Measurements from ENCODE around the gene PF4V1.

PF4V1 gene, protein sequence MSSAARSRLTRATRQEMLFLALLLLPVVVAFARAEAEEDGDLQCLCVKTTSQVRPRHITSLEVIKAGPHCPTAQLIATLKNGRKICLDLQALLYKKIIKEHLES

DNA sequence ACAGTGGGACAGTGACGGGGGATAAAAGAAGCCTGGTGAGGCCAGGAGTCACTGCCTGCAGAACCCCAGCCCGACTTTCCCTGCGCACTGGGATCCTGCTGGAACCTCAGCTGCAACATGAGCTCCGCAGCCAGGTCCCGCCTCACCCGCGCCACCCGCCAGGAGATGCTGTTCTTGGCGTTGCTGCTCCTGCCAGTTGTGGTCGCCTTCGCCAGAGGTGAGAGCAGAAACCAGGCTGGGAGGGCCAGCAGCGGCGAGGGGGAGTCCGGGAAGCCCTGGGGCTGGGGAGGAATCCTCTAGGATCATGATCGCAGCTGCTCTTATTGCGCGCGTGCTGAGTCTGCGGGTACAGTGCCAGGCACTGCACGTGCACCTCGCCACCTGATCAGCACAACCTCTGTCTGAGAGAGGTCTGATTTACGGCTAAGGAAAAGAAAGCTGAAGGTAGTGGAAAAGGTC lies at the start of gene PF4V1:
Gene PF4V1 (plus strand): TSS at position 51 of the 459 bp plus-strand sequence. CDS start 67 bp downstream, at position 118.
- no peak within 1 kb of the TSS for H3K4me3 ChIP-seq (ENCODE audit: low read depth, low read length)
- TF ChIP-seq, protein P1, sequence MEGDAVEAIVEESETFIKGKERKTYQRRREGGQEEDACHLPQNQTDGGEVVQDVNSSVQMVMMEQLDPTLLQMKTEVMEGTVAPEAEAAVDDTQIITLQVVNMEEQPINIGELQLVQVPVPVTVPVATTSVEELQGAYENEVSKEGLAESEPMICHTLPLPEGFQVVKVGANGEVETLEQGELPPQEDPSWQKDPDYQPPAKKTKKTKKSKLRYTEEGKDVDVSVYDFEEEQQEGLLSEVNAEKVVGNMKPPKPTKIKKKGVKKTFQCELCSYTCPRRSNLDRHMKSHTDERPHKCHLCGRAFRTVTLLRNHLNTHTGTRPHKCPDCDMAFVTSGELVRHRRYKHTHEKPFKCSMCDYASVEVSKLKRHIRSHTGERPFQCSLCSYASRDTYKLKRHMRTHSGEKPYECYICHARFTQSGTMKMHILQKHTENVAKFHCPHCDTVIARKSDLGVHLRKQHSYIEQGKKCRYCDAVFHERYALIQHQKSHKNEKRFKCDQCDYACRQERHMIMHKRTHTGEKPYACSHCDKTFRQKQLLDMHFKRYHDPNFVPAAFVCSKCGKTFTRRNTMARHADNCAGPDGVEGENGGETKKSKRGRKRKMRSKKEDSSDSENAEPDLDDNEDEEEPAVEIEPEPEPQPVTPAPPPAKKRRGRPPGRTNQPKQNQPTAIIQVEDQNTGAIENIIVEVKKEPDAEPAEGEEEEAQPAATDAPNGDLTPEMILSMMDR (IDR thresholded peaks at IDR 0.05; ENCODE audit: borderline replicate concordance, insufficient read depth, low read depth, low read length): no peak

DNA sequence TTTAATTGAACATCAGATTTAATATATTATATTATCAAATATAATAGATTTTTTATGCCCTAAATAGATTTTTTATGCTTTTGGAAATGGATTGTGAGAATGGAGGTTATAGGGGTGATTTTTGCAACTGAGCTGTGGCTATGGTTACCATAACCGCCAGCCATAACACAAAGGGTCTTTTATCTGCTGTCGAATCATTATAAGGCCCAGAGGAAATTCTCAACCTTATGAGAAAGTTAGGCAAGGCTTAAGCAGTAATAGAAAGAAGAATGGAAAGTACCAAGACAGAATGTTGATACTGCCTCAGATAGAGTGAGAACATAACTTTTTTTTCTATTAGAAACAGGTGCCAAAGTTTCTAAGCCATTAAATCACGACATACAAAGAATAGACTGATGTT lies 42.9 kb upstream of the PF4V1 start:
- TF ChIP-seq, protein P1 (IDR thresholded peaks at IDR 0.05; ENCODE audit: borderline replicate concordance, insufficient read depth, low read depth, low read length): no peak
- H3K4me3 ChIP-seq (ENCODE audit: low read depth, low read length): no peak overlapping the region

DNA sequence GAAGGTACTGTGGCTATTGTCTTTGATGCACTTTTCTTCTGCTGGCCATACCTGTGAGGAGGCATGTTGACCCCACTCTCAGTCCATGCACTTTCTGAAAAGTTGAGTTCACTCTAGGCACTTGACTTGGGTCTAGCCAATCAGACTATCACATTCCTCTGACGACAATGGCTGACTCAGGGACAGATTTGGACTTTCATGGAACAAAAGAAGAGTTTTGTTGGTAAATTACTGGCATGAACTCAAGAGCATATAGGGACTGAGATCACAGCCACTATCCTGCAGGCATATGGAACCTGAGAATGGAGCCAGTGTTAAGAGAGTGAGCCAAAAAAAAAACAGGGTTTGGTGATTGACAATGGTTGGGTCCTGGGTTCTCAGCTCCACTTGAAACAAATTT lies 41.3 kb upstream of the PF4V1 start:
- TF ChIP-seq, protein P1 (IDR thresholded peaks at IDR 0.05; ENCODE audit: borderline replicate concordance, insufficient read depth, low read depth, low read length): no peak
- no peak overlapping the region for H3K4me3 ChIP-seq (ENCODE audit: low read depth, low read length)

DNA sequence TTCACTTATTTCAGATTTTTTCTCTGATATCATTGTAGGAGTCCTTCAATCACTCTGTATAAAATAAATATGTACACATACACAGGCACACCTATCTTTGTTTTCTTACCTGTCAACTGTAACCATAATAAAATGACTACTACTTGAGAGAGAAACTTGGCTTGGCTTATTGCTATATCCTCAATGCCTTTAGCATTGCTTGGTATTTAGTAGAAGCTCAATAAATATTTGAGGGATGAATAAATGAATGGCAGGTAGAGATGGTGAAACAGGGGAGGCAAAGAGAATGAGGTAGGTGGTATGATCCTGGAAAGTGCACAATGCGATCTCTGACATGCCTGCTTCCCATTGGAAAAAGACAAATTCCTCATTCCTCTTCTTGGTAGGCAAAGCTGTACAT lies 38.4 kb upstream of the PF4V1 start:
- no peak overlapping the region for H3K4me3 ChIP-seq (ENCODE audit: low read depth, low read length)
- TF ChIP-seq, protein P1 (IDR thresholded peaks at IDR 0.05; ENCODE audit: borderline replicate concordance, insufficient read depth, low read depth, low read length): no peak

DNA sequence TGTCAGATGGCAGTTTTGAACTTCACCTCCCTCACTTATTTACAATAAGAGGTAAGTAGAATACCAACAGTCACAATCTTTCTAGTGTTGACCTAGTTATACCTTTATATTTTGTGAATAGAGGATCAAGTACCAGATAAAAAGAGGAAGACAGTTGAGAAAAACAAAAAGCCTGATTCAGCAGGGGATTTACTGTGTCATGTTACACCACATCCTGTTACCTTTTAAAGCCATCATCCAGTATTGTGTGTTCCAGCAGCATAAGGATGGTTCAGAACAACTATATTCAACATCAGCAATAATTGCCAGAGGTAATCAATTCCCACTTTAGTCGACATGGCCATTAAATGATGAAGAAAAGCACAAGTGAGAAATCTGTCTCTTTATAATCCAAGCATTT lies 38.0 kb upstream of the PF4V1 start:
- TF ChIP-seq, protein P1 (IDR thresholded peaks at IDR 0.05; ENCODE audit: borderline replicate concordance, insufficient read depth, low read depth, low read length): no peak
- H3K4me3 ChIP-seq (ENCODE audit: low read depth, low read length): no peak overlapping the region

DNA sequence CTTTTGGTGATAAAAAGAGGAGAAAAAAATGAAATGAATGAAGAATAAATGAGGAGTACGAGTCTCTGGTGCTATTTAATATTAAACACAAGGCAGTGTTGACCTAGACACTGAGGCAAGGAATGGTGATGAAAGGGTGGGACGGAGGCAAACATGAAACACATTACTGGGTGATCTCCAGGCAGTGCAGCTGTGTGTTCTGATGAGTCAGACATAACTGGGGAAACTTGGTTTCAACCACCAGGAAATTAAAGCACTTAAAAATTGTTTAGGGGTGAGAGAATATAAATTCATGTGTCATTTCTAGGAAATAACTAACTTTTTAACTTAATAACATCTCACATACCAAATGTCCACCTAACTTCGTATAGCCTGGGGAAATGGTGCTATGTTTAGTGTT lies 36.3 kb upstream of the PF4V1 start:
- H3K4me3 ChIP-seq (ENCODE audit: low read depth, low read length): no peak overlapping the region
- TF ChIP-seq, protein P1 (IDR thresholded peaks at IDR 0.05; ENCODE audit: borderline replicate concordance, insufficient read depth, low read depth, low read length): no peak

DNA sequence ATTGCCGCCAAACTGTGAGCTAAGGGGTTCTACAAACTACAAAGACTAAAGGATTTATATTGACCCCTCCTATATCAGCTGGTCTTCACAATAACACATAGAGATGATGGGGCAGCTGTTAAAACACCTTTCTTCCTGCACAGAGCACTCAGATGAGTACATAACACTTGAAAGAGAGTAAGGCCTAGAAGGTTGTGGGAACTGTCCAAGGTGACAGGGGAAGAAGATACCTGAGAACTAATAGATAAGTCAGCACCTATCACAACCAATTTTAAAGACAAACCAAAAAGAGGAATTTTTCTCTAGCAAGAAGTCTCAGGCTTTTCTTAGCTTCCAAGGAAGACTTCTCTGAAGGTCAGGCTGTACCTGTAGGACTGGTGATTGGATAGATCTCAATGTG lies 35.8 kb upstream of the PF4V1 start:
- TF ChIP-seq, protein P1 (IDR thresholded peaks at IDR 0.05; ENCODE audit: borderline replicate concordance, insufficient read depth, low read depth, low read length): no peak
- no peak overlapping the region for H3K4me3 ChIP-seq (ENCODE audit: low read depth, low read length)

Data from GM12875 (cell line).